Fibroblast of villous mesenchyme (primary cell): ENCODE results near the gene FKBP1A. TPM values are rescaled to one million over a fixed set of nuclear protein-coding genes. Genes with fewer than 3 reads are reported as not detected.

Experiments used
- DNase-seq: peaks from one replicate; pipeline ENCODE4 v3.0.0-alpha.2; 2010; ENCODE audit warnings: low read depth
- H3K4me3 ChIP-seq: 2 replicates; pipeline ENCODE4 v1.5.1; 2011; ENCODE audit warnings: low read depth, mild to moderate bottlenecking, low read length
- total RNA-seq: library from RNA; depleted of rRNA; stranded (reverse); fragments of >200 nt; gene quantifications from 2 replicates; pipeline ENCODE4 v1.2.3, GENCODE V29; 2012
- TF ChIP-seq, protein P1 (sequence below): IDR thresholded peaks from 2 replicates; pipeline ENCODE4 v1.5.1; 2012; ENCODE audit warnings: low read depth, mild to moderate bottlenecking, low read length; ENCODE audit not compliant: insufficient read depth

Gene FKBP1A
- total RNA-seq, 1 donor, result 172 TPM

DNA sequence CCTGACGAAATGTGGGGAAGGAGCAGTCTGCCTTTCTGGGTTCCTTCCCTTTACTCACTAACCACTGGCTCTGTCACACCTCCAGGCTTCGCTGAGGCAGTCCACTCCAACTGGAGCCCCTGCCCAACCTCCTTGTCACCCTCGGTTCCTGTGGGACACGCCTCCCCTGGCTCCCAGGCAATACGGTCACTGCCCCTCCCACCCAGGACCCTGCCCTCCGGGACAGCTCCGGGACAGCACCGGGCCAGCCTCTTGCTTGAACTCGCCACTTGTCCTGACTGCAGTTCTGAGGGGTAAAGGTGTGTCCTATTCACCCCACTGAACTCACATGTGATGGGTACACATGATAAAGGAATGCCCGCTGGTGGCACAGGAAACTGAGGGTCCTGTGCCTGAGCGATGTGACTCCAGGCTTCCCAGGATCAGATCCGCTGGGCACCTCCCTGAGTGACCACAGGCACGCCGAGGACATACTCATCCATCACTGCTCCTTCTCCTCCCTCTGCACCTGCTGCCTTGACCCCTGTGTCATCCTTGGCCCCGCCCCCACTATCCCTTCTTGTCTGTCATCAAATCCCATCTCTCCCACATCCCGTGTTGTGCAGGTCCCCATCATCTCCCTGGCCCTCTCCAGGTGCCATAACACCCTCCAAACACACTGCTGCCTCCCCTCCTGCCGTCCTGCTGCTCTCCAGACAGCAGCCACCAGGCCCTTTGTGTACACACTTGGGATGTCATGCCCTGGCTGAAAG lies 71.8 kb downstream of the FKBP1A start:
- DNase-seq, result no peak
- no peak overlapping the region for H3K4me3 ChIP-seq
- TF ChIP-seq, protein P1, sequence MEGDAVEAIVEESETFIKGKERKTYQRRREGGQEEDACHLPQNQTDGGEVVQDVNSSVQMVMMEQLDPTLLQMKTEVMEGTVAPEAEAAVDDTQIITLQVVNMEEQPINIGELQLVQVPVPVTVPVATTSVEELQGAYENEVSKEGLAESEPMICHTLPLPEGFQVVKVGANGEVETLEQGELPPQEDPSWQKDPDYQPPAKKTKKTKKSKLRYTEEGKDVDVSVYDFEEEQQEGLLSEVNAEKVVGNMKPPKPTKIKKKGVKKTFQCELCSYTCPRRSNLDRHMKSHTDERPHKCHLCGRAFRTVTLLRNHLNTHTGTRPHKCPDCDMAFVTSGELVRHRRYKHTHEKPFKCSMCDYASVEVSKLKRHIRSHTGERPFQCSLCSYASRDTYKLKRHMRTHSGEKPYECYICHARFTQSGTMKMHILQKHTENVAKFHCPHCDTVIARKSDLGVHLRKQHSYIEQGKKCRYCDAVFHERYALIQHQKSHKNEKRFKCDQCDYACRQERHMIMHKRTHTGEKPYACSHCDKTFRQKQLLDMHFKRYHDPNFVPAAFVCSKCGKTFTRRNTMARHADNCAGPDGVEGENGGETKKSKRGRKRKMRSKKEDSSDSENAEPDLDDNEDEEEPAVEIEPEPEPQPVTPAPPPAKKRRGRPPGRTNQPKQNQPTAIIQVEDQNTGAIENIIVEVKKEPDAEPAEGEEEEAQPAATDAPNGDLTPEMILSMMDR, result no peak

- DNase-seq, result no peak
- TF ChIP-seq, protein P1, result no peak
- H3K4me3 ChIP-seq, result no peak overlapping the region
These were observed 72.8 kb downstream of the FKBP1A start for GRCh38 chr20:1320016-1320415.

DNA sequence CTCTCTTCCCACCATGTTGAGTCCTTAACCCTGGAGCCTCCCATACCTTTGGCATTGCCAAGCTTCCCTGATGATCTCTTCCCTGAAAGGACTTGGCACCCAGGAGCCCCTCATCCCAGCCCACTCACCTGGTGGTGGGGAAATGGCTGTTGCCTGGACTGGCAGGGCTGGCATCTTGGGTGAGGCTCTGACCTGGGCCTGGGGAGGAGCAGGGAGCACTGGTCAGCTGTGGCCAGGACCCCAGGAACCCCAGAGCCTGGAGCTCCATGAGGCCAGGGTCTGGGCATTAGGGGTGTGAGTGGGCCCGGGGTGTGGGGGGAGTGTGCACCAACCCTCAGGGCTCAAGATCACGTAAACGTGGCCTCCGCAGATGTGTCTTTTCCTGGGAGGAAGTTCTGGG lies 73.4 kb downstream of the FKBP1A start:
- H3K4me3 ChIP-seq, result no peak overlapping the region
- no peak for DNase-seq
- TF ChIP-seq, protein P1, result no peak

DNA sequence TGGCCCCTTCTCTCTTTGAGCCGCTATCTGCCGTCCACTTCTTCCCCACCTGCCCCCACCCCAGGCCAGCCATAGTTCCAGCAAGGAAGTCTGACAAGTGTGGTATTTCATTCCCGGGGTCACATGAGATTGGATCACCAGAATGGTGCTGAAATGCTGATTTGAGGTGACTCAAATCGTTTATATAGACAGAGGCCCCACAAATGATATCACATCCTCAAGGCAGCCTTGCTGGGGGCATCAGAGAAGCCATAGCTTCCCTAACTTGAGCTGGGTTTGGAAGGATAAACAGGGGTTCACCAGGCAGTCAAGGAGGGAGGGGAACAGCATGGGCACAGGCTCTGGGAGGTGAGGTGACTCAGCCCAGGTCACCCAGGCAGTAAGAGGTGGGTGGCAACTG lies 73.8 kb downstream of the FKBP1A start:
- TF ChIP-seq, protein P1, result no peak
- DNase-seq, result no peak
- H3K4me3 ChIP-seq, result no peak overlapping the region

Other genes with a start within 250 kb of the FKBP1A start
- not detected in 2 replicates for gene TMEM74B, start 208.1 kb downstream of the FKBP1A start, total RNA-seq
- under 0.01 TPM in 1 of 2 replicates, not detected in the other for gene C20orf202, start 189.6 kb downstream of the FKBP1A start, total RNA-seq
- not detected in 2 replicates for gene RAD21L1, start 167.0 kb downstream of the FKBP1A start, total RNA-seq
- gene SNPH, start 126.8 kb downstream of the FKBP1A start, total RNA-seq, result 8.7 and 10.8 TPM in 2 replicates
- 0.43 and 1.3 TPM in 2 replicates for gene SDCBP2, start 63.9 kb downstream of the FKBP1A start, total RNA-seq
- 22.0 and 24.5 TPM in 2 replicates for gene NSFL1C, start 73.8 kb upstream of the FKBP1A start, total RNA-seq
- not detected in 2 replicates for gene SIRPB2, start 98.4 kb upstream of the FKBP1A start, total RNA-seq
- under 0.01 TPM in 1 of 2 replicates, not detected in the other for gene SIRPD, start 164.7 kb upstream of the FKBP1A start, total RNA-seq
- gene SIRPB1, start 227.0 kb upstream of the FKBP1A start, total RNA-seq, result not detected in 2 replicates